Measurements from ENCODE around the gene PTPRN2.
"Not testable (repeated sequence)": the region's sequence is repeated elsewhere in the genome, so short reads cannot be mapped to it uniquely, and the experiment has no call there.

The PTPRN2 gene

GRCh38 chr7:158377800-158378623 is 209.6 kb downstream of the PTPRN2 start:
- DNase-seq: peak; percentile 25

DNA sequence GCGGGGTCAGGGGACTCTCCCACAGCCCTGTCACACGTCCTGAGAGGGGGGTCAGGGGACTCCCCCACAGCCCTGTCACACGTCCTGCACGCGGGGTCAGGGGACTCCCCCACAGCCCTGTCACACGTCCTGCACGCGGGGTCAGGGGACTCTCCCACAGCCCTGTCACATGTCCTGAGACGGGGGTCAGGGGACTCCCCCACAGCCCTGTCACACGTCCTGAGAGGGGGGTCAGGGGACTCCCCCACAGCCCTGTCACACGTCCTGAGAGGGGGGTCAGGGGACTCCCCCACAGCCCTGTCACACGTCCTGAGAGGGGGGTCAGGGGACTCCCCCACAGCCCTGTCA is 210.8 kb downstream of the PTPRN2 start:
- not testable (repeated sequence) for DNase-seq

GRCh38 chr7:158376146-158376838 is 211.3 kb downstream of the PTPRN2 start:
- DNase-seq: not testable (repeated sequence)

DNA sequence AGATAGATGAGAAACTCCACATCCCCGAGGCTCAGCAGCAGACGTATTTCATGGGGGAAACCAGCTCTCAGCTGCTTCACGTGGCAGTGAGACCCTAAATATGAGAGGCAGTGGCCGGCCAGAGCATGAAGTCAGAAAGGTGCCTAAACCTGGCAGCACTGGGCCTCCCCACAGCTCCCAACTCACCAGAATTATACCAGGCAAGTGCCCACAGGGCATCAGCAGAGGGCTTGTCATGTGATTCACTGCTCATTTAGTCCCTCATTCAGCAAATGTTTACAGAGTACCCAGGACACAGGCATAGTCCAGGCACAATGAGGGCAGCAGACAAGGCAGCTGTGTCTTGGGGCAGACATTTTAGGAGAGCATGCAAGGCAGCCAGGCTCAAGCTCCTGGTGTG is 212.6 kb downstream of the PTPRN2 start:
- DNase-seq: peak; percentile 65

GRCh38 chr7:158374586-158374985 is 213.0 kb downstream of the PTPRN2 start:
- DNase-seq: no peak

DNA sequence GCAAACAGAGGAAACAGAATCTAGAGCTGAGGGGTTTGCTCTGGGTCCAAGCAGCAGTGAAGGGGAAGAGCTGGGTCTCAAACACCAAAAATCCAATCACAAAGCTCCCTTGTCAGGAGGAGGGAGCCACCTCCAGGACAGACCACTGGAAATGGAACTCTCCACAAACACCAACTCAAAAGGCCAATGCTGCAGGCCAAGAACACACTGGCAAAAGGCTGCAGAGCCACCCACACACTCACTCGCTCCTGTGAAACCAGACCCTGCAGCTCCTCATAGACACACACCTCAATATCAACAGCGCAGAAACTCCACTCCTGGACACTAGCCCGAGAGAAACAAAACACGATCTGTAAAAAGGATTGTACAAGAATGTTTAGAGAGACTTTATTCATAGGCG is 213.5 kb downstream of the PTPRN2 start:
- no peak for DNase-seq

DNA sequence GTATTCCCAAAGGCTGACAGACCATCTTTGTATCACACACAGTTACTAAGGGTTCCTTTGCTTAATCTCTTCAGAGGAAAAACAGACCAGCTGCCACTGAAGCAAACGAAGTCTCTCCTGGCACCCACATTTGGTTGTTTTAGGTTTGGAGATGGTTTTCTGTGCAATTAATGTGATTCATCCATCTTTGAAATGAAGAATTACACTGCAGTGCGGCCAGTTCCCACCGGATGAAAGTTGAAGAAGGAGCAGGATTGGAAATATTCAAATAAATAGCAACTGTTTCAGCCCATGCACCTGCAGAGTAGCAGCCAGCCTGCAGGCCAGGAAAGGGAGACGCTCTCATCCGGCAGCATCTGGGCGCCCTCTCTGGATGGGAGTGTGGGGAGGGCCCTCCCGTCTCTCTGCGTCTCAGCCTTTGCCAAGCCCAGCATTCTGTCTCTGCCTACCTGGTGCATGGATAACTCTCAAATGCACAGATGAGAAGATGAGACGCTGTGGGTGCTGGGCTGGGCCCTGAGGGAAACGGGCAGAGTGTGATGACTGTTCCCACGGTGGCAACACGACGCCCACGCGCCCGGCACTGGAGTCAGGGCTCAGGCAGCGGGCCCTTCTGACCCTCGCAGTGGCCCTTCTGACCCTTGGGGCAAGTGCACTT is 214.0 kb downstream of the PTPRN2 start:
- DNase-seq: no peak

- DNase-seq: no peak
These were observed 215.0 kb downstream of the PTPRN2 start for GRCh38 chr7:158372400-158373342.

DNA sequence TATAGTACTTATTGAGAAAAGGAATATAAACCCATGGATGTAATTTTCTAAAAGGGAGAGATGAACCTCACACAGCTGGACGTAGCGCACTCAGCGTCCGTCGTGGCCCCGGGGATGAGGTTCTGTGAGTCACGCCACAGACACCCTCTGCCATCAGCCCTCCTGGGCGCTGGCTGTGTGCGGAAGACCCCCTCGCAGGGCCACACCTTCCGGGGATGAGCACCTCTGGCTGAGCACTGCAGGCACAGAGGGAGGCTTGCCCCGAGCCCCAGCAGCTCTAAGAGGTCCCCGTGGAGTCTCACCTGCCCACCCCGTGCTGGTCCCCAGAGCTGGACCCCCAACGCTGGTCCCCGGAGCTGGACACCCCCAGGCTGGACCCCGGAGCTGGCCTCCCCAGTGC is 215.8 kb downstream of the PTPRN2 start:
- no peak for DNase-seq

DNA sequence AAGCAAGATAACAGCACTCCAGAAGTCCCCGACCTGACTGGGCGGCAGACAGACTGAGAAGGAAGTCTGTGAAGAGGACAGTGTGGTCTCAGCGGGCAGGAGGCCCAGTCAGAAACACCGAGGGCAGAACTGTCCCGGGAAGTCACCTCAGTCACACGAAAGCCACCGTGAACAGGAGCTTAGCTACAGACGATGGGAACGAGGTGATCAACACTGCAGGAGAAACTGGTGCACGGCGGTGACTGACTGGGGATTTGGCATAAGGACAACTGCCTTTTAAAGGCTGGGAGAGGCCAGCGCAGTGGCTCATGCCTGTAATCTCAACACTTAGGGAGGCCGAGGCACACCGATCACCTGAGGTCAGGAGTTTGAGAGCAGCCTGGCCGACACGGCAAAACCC is 217.8 kb downstream of the PTPRN2 start:
- no peak for DNase-seq

- DNase-seq: no peak
These were observed 218.3 kb downstream of the PTPRN2 start for GRCh38 chr7:158369290-158369689.

DNA sequence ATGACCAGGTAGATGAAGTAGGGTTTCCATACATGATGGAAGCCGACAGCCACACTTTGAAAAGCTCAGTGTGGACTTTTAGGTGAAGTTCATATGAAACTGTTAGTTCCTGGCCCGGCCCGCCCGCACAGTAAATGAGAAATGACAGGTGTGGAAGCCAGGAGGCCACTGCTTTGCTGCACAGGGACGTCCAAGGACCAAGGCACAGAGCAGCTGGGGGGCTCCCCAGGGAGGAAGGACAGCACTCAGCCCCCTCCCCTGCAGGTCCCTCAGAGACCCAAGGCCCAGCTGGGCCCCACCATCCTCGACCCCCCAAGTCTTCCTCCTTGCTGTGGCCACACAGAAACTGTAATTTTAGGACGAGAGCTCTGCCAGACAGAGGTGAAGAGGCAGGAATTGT is 219.2 kb downstream of the PTPRN2 start:
- no peak for DNase-seq

GRCh38 chr7:158367634-158367982 is 220.0 kb downstream of the PTPRN2 start:
- DNase-seq: no peak

- DNase-seq: no peak
These were observed 220.5 kb downstream of the PTPRN2 start for GRCh38 chr7:158366916-158367633.

- no peak for DNase-seq
These were observed 221.3 kb downstream of the PTPRN2 start for GRCh38 chr7:158366346-158366745.

GRCh38 chr7:158365267-158365666 is 222.4 kb downstream of the PTPRN2 start:
- DNase-seq: no peak

DNA sequence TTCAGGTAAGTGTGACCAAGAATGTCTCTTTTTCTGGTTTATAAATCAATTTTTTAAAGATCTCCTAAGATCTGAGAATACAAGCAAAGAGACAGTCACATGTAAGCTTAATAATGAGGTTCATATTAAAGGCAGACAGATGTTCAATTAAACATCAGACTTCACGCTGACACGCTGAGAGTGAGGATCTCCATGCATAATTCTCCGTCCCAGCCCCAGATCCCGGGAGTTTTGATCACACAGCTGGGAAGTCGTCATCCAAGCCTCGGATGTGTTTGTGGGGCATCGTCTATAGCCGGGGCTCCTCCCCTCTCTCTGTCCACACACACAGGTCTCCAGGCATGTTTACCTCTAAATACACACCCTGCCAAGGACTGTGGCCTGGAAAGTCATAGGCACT is 223.2 kb downstream of the PTPRN2 start:
- no peak for DNase-seq

GRCh38 chr7:158362912-158363905 is 224.4 kb downstream of the PTPRN2 start:
- DNase-seq: no peak

DNA sequence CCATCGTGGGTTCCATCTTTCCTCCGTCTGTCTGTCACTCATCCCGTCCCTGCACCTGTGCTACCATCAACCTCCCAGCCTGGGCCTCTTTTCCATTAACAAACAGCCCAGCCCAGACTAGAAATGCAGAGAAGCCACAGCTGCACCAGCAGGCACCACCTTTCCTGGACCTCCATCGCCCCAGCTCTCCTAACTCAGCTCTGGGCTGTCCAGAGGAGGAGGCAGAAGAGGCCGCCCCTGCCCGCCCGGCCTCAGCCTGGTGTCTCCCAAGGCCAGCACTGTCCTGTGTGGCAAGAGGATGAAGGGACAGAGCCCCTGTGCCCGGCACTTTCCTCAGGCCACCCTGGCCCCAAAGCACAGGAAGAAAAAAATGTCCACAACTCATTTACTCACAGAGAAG is 225.6 kb downstream of the PTPRN2 start:
- no peak for DNase-seq

GRCh38 chr7:158361326-158361946 is 226.2 kb downstream of the PTPRN2 start:
- no peak for DNase-seq
